ENCODE measurements around the gene GNG7. TPM values are rescaled to one million over a fixed set of nuclear protein-coding genes. Genes with fewer than 3 reads are reported as not detected.

The GNG7 gene
- total RNA-seq, 1 experiment from 2014 or later, result 9.6 TPM

- Mint-ChIP-seq H3K4me1 (peaks cover 16% of the 10 kb centered on the region), H3K27ac (no peak overlapping the region)
- CTCF ChIA-PET, result interaction anchor here (0.6 to 2.1 kb wide), 10 partner anchors 24 to 695 kb away, joined by 3 to 13 read pairs (median 4); partner anchors contain the start of gene SGTA
These were observed 1.7 kb downstream of the GNG7 start for GRCh38 chr19:2700660-2701360.

More at GRCh38 chr19:2700660-2701360, 1.7 kb downstream of the GNG7 start:
- ATAC-seq (no peak), DNase-seq (ENCODE audit: low spot score) (no peak)
- TF ChIP-seq, protein P1, sequence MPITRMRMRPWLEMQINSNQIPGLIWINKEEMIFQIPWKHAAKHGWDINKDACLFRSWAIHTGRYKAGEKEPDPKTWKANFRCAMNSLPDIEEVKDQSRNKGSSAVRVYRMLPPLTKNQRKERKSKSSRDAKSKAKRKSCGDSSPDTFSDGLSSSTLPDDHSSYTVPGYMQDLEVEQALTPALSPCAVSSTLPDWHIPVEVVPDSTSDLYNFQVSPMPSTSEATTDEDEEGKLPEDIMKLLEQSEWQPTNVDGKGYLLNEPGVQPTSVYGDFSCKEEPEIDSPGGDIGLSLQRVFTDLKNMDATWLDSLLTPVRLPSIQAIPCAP (CRISPR knock-in tag; IDR thresholded peaks at IDR 0.05), result no peak
- TF ChIP-seq ESRRA (CRISPR knock-in tag; IDR thresholded peaks at IDR 0.05; ENCODE audit: borderline replicate concordance), result no peak
- no peak for TF ChIP-seq ZNF317 (CRISPR knock-in tag; IDR thresholded peaks at IDR 0.05; ENCODE audit: borderline replicate concordance, low read depth)
- no peak for TF ChIP-seq SP1 (CRISPR knock-in tag; conservative IDR thresholded peaks at IDR 0.05)
- no peak for TF ChIP-seq E2F5 (CRISPR knock-in tag; IDR thresholded peaks at IDR 0.05)
- no peak for TF ChIP-seq ETV6 (CRISPR knock-in tag; IDR thresholded peaks at IDR 0.05)
- TF ChIP-seq, protein P2, sequence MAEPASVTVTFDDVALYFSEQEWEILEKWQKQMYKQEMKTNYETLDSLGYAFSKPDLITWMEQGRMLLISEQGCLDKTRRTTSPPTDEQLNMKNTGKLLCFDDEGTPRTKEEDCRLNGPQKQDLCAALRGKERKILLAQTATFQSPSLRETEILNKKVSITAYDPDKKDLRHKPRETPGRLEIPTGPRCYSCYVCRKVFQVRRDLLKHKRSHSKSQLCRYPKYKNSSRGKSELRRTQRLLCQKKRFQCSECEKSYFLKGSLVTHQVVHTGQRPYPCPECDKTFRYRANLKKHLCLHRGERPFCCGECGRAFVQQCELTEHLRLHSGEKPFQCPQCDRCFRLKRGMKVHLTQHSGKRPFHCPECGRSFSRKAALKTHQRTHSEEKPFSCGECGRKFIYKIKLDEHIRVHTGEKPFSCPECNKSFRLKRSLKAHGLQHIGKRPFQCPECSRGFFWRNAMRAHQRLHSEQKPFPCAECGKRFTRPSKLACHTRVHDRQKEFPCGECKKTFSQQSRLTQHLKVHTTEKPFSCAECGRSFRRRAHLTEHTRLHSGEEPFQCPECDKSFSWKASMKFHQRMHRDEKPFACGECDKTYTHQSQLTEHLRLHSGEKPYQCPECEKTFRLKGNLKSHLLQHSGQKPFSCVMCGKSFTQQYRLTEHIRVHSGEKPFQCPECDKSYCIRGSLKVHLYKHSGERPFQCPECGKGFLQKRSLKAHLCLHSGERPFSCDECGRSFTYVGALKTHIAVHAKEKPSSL (CRISPR knock-in tag; conservative IDR thresholded peaks at IDR 0.05), result no peak
- TF ChIP-seq, protein P3, sequence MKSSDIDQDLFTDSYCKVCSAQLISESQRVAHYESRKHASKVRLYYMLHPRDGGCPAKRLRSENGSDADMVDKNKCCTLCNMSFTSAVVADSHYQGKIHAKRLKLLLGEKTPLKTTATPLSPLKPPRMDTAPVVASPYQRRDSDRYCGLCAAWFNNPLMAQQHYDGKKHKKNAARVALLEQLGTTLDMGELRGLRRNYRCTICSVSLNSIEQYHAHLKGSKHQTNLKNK (CRISPR knock-in tag; IDR thresholded peaks at IDR 0.05), result no peak
- TF ChIP-seq PREB (CRISPR knock-in tag; IDR thresholded peaks at IDR 0.05; ENCODE audit: borderline replicate concordance), result no peak
- TF ChIP-seq STAT6 (CRISPR knock-in tag; conservative IDR thresholded peaks at IDR 0.05; ENCODE audit: low read depth), result no peak
- TF ChIP-seq RELA (CRISPR knock-in tag; IDR thresholded peaks at IDR 0.05; ENCODE audit: borderline replicate concordance), result no peak
- TF ChIP-seq JAZF1 (CRISPR knock-in tag; IDR thresholded peaks at IDR 0.05), result no peak
- TF ChIP-seq, protein P4, sequence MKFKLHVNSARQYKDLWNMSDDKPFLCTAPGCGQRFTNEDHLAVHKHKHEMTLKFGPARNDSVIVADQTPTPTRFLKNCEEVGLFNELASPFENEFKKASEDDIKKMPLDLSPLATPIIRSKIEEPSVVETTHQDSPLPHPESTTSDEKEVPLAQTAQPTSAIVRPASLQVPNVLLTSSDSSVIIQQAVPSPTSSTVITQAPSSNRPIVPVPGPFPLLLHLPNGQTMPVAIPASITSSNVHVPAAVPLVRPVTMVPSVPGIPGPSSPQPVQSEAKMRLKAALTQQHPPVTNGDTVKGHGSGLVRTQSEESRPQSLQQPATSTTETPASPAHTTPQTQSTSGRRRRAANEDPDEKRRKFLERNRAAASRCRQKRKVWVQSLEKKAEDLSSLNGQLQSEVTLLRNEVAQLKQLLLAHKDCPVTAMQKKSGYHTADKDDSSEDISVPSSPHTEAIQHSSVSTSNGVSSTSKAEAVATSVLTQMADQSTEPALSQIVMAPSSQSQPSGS (CRISPR knock-in tag; IDR thresholded peaks at IDR 0.05; ENCODE audit: borderline replicate concordance, low read depth), result no peak
- no peak for TF ChIP-seq ERG (CRISPR knock-in tag; IDR thresholded peaks at IDR 0.05)
- TF ChIP-seq ELF4 (CRISPR knock-in tag; IDR thresholded peaks at IDR 0.05; ENCODE audit: low read depth), result no peak
- TF ChIP-seq GABPB1 (CRISPR knock-in tag; IDR thresholded peaks at IDR 0.05), result no peak
- TF ChIP-seq, protein P5, sequence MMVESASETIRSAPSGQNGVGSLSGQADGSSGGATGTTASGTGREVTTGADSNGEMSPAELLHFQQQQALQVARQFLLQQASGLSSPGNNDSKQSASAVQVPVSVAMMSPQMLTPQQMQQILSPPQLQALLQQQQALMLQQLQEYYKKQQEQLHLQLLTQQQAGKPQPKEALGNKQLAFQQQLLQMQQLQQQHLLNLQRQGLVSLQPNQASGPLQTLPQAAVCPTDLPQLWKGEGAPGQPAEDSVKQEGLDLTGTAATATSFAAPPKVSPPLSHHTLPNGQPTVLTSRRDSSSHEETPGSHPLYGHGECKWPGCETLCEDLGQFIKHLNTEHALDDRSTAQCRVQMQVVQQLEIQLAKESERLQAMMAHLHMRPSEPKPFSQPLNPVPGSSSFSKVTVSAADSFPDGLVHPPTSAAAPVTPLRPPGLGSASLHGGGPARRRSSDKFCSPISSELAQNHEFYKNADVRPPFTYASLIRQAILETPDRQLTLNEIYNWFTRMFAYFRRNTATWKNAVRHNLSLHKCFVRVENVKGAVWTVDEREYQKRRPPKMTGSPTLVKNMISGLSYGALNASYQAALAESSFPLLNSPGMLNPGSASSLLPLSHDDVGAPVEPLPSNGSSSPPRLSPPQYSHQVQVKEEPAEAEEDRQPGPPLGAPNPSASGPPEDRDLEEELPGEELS (CRISPR knock-in tag; IDR thresholded peaks at IDR 0.05), result no peak
- H3K36me3 Mint-ChIP-seq, result no peaks in the 10 kb centered on the region
- H3K27me3 Mint-ChIP-seq (ENCODE audit: low read depth), result peaks cover 23% of the 10 kb centered on the region
- H3K9me3 Mint-ChIP-seq, result no peaks in the 10 kb centered on the region
- POLR2A ChIA-PET, result interaction anchor here (1.4 kb wide), 1 partner anchor 19 kb away, joined by 4 read pairs; no protein-coding TSS in a partner anchor
- H3K4me3 Mint-ChIP-seq, result peak overlapping the region; percentile 79

All from WTC11 (cell line).